HCT116 (cell line): ENCODE data around the gene N4BP2. TPM values are rescaled to one million over a fixed set of nuclear protein-coding genes. Genes with fewer than 3 reads are reported as not detected.

Experiments used
- ATAC-seq: fragments of 200-7000 bp; cut with Tn5 transposase; 2 replicates; pipeline ENCODE4 v1.9.1; 2020; ENCODE audit warnings: mild to moderate bottlenecking, moderate library complexity
- BruUV-seq: library from RNA; stranded (reverse); fragments of 400-500 nt; replicated peaks from 2 replicates; lab custom pipeline; 2021; lab: Mats Ljungman, UMichigan
- CTCF ChIA-PET: fragments of 300-600 bp; sonication (Branson Sonifier 250); formaldehyde crosslinking; loops from one replicate; lab custom pipeline; 2021; ENCODE audit warnings: antibody characterized with exemption; lab: Charles Lee
- POLR2A ChIA-PET: fragments of 300-600, 350-600 bp; sonication (Branson Sonifier 250); formaldehyde crosslinking; loops from one replicate; lab custom pipeline; 2021; ENCODE audit warnings: antibody characterized with exemption; lab: Charles Lee
- RAD21 ChIA-PET, 2 experiments: fragments of 300-600 bp; sonication (Branson Sonifier 250); formaldehyde crosslinking; loops; one replicate each; lab custom pipeline; 2023; ENCODE audit warnings: low total read pairs in 2 of 2; ENCODE audit not compliant: uncharacterized antibody in 2 of 2, unreplicated experiment in 2 of 2, low non-redundant PET in 1 of 2; lab: Charles Lee
- DNase-seq: peaks from one replicate; pipeline ENCODE4 v3.0.0-alpha.2; 2010; ENCODE audit warnings: low read depth, low spot score
- H2AFZ ChIP-seq: fragments of 200-600 bp; shearing (Covaris generic), sonication (generic); 2 replicates; pipeline ENCODE4 v1.6.1; 2017; ENCODE audit warnings: low read depth, mixed run types, mixed read lengths, antibody characterized with exemption, low read length; ENCODE audit not compliant: poor library complexity, severe bottlenecking
- H3K27ac ChIP-seq: 2 replicates; pipeline ENCODE4 v1.5.1; 2012; ENCODE audit warnings: low read depth, low read length
- H3K27me3 ChIP-seq: fragments of 200-600 bp; sonication (generic); 2 replicates; pipeline ENCODE4 v1.6.1; 2016; ENCODE audit warnings: mixed run types, low read length, mixed read lengths; ENCODE audit not compliant: insufficient read depth
- H3K36me3 ChIP-seq, 2 experiments: fragments of 200-500 bp in 1 of 2; fragments of 200-600 bp in 1 of 2; sonication (Bioruptor generic) in 1 of 2; sonication (generic) in 1 of 2; 2 replicates each; pipeline versions ENCODE4 v1.5.1 to v1.6.1; 2014 to 2016; ENCODE audit warnings: low read length in 2 of 2, inconsistent platforms in 1 of 2, mixed read lengths in 1 of 2, mixed run types in 1 of 2; ENCODE audit not compliant: insufficient read depth in 2 of 2, control insufficient read depth in 1 of 2
- H3K4me1 ChIP-seq, 2 experiments: fragments of 200-600 bp in 1 of 2; sonication (generic) in 1 of 2; 2 replicates each; pipeline versions ENCODE4 v1.5.1 to v1.6.1; 2012 to 2017; ENCODE audit warnings: low read length in 2 of 2, inconsistent platforms in 1 of 2, mild to moderate bottlenecking in 1 of 2, mixed read lengths in 1 of 2, mixed run types in 1 of 2, moderate library complexity in 1 of 2; ENCODE audit not compliant: insufficient read depth in 2 of 2, control insufficient read depth in 1 of 2
- H3K4me2 ChIP-seq: fragments of 200-600 bp; sonication (generic); 2 replicates; pipeline ENCODE4 v1.6.1; 2017; ENCODE audit warnings: mixed run types, low read length, mixed read lengths
- H3K4me3 ChIP-seq, 2 experiments: fragments of 200-600 bp in 1 of 2; sonication (generic) in 1 of 2; replicated peaks in 1 of 2; 2 replicates each; pipeline ENCODE4 v1.5.1; 2011 to 2016; ENCODE audit warnings: low read length in 2 of 2, control low read depth in 1 of 2, low read depth in 1 of 2, mild to moderate bottlenecking in 1 of 2, mixed read lengths in 1 of 2, mixed run types in 1 of 2
- H3K79me2 ChIP-seq: fragments of 200-600 bp; sonication (generic); 2 replicates; pipeline ENCODE4 v1.6.1; 2017; ENCODE audit warnings: mild to moderate bottlenecking, mixed run types, low read length, moderate library complexity, mixed read lengths; ENCODE audit not compliant: insufficient read depth
- H3K9ac ChIP-seq: fragments of 200-600 bp; sonication (generic); 2 replicates; pipeline ENCODE4 v1.6.1; 2016; ENCODE audit warnings: low read length, mixed read lengths
- H3K9me2 ChIP-seq: fragments of 200-600 bp; sonication (generic), shearing (Covaris generic); 2 replicates; pipeline ENCODE4 v1.6.1; 2017; ENCODE audit warnings: mixed run types, mild to moderate bottlenecking, moderate library complexity; ENCODE audit not compliant: insufficient read depth
- H3K9me3 ChIP-seq, 2 experiments: fragments of 200-500 bp in 1 of 2; fragments of 200-600 bp in 1 of 2; sonication (Bioruptor generic) in 1 of 2; sonication (generic) in 1 of 2; 2 replicates each; pipeline ENCODE4 v1.6.1; 2014 to 2017; ENCODE audit warnings: low read length in 2 of 2, mixed read lengths in 2 of 2, inconsistent platforms in 1 of 2, low read depth in 1 of 2, mild to moderate bottlenecking in 1 of 2, mixed run types in 1 of 2, moderate library complexity in 1 of 2; ENCODE audit not compliant: control insufficient read depth in 1 of 2, insufficient read depth in 1 of 2
- H4K20me1 ChIP-seq: fragments of 200-600 bp; sonication (generic), shearing (Covaris generic); 2 replicates; pipeline ENCODE4 v1.6.1; 2017; ENCODE audit warnings: mixed run types, mild to moderate bottlenecking, moderate library complexity; ENCODE audit not compliant: insufficient read depth
- CBX3 ChIP-seq: IDR thresholded peaks from 2 replicates; pipeline ENCODE4 v1.6.1; 2012; ENCODE audit warnings: low read depth
- EZH2phosphoT487 ChIP-seq: fragments of 200-600 bp; IDR thresholded peaks from 2 replicates; pipeline ENCODE4 v1.6.1; 2018; ENCODE audit warnings: antibody characterized with exemption, borderline replicate concordance
- FOSL1 ChIP-seq: IDR thresholded peaks from 2 replicates; pipeline ENCODE4 v1.6.1; 2012; ENCODE audit warnings: low read depth
- RAD21 ChIP-seq: IDR thresholded peaks from 2 replicates; pipeline ENCODE4 v1.6.1; 2012; ENCODE audit warnings: low read depth, mild to moderate bottlenecking
- SIN3A ChIP-seq: IDR thresholded peaks from 2 replicates; pipeline ENCODE4 v1.6.1; 2012; ENCODE audit warnings: low read depth
- SP1 ChIP-seq: IDR thresholded peaks from 2 replicates; pipeline ENCODE4 v1.6.1; 2012; ENCODE audit warnings: low read depth
- TCF7L2 ChIP-seq: IDR thresholded peaks from 2 replicates; pipeline ENCODE4 v1.7.0; 2011; ENCODE audit warnings: borderline replicate concordance, inconsistent platforms; ENCODE audit not compliant: insufficient read depth, insufficient read length; ENCODE audit errors: extremely low read depth
- intact Hi-C: fragments of 100-400 bp; cut with micrococcal nuclease; formaldehyde crosslinking; loops from 2 replicates; pipeline ENCODE4 v1.10.0; 2022
- total RNA-seq: library from RNA; stranded (reverse); gene quantifications from one replicate; pipeline ENCODE4 v1.2.1, GENCODE V29; 2021; ENCODE audit not compliant: unreplicated experiment

Gene N4BP2
- total RNA-seq, 1 experiment from 2014 or later, result 7.0 TPM

- no peak for TF ChIP-seq SIN3A
- TF ChIP-seq, all 23 proteins: peak for 0
Measured at GRCh38 chr4:40190880-40191815, 134.5 kb downstream of the N4BP2 start (continued).

DNA sequence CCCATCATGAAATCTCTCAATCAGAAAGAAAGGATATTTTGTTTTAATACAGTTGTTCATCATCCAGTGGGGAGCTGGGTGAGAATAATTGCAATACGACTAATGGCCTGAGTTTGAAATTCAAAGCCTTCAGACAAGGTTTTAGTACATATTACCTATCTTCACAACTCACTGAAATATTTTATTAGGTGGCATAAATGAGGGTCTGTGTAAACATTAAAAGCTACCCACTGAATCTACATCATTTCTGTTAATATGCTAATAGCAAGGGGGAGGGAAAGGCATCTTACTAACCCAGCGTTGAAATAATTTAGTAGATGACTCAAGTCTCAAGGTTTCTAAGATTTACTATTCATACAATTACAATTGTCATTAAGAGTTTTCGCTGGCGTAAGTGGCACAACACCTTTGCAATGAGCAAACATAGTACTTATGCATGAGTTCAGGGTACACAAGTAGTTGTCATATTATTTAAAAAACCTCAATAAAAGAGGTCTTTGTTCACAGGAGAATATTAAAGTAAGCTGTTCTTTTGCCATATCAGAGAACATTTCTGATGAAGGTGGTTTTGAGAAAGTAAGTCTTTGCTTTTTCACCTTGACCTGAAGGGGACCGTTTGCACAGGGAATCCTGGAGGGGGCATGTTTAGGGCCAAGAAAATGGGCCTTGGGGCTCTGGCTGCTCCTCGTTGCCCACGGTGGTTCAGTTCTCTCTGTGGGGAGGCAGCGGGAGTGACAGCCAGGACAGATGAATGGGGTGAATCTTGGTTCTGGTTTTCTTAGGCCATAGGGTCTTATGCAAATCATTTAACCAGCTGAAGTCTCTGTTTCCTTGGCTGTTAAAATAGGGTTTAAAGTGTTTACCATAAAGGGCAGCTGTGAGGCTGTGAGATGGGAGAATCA, 135.7 kb downstream of the N4BP2 start:
- H3K9me3 ChIP-seq, result no peaks in the 10 kb centered on the region
- no TSS peak for BruUV-seq
- POLR2A ChIA-PET, result no interaction called here
- RAD21 ChIA-PET, result interaction anchor here in 1 of 2 experiments (0.7 kb wide), 1 partner anchor 115 kb away, joined by 3 read pairs; no protein-coding TSS in a partner anchor
- DNase-seq (no peak), ATAC-seq (no peak)
- intact Hi-C loops, result no loop called here
- no peaks in the 10 kb centered on the region for H3K4me1 ChIP-seq
- H3K4me3 ChIP-seq, result no peak overlapping the region
- no peaks in the 10 kb centered on the region for H4K20me1 ChIP-seq
- no peak overlapping the region for H3K27ac ChIP-seq
- H2AFZ ChIP-seq, result no peak overlapping the region
- no peaks in the 10 kb centered on the region for H3K36me3 ChIP-seq
- TF ChIP-seq SP1 (no peak), CBX3 (no peak), FOSL1 (no peak), RAD21 (no peak), TCF7L2 (no peak), EZH2phosphoT487 (no peak)
- no peaks in the 10 kb centered on the region for H3K27me3 ChIP-seq
- no peaks in the 10 kb centered on the region for H3K9me2 ChIP-seq
- no peak overlapping the region for H3K9ac ChIP-seq
- CTCF ChIA-PET, result no interaction called here
- no peaks in the 10 kb centered on the region for H3K79me2 ChIP-seq
- H3K4me2 ChIP-seq, result no peak overlapping the region
